Occipital lobe (tissue), 2 donors: ENCODE measurements around the gene LRRC18. TPM values are rescaled to one million over a fixed set of nuclear protein-coding genes. Genes with fewer than 3 reads are reported as not detected.

Source experiments
- DNase-seq: peaks from one replicate; lab custom pipeline; 2025; lab: John Stamatoyannopoulos, UW
- total RNA-seq: library from RNA; depleted of rRNA; stranded (reverse); fragments of >200 nt; gene quantifications from one replicate; pipeline ENCODE4 v1.2.3, GENCODE V29; 2014

LRRC18 gene
- total RNA-seq, 1 donor from 2014 or later = not detected

DNA sequence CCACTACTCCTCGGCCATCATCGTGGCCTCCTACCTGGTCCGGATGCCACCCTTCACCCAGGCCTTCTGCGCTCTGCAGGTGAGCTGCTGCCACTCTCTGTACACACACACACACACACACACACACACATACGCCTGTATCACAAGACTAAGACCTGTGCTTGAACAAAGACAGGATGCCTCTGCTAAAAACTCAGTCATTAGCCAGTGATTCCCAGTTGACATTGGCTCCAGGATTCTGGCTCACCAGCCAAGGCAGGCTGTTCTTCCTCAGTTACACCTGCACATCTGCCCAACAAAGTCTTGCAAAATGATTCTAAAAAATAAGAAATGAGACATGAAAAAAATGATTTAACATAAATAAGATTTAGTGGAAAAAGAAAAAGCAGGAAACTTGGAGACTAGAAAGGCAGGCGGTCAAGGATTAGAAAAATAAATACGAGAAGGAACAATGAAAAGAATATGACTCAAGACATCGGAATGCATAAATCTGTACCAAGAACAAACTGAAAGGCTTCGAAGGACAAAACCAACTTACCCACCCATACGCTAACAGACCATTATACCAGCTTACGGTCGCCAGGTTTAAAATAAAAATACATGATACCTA lies 7.4 kb upstream of the LRRC18 start:
- DNase-seq = no peak

DNA sequence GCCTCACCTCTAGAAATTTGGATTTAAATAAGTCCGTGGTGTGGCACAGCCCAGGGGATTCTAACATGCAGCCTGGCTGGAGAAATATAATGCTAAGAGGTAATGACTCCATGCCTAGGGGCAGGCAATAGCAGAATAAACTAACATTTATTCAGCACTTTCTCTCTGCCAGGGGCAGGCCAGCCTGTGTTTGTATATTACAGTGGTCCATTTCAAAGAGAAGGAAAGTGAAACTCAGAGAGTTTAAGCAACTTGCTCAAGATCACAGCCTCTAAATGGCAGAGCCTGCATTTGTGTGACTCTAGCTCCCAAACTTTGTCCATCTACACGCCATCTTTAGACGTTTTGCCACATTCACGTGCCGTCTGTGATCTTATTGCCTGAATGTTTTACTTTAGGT lies 6.7 kb upstream of the LRRC18 start:
- no peak for DNase-seq

DNA sequence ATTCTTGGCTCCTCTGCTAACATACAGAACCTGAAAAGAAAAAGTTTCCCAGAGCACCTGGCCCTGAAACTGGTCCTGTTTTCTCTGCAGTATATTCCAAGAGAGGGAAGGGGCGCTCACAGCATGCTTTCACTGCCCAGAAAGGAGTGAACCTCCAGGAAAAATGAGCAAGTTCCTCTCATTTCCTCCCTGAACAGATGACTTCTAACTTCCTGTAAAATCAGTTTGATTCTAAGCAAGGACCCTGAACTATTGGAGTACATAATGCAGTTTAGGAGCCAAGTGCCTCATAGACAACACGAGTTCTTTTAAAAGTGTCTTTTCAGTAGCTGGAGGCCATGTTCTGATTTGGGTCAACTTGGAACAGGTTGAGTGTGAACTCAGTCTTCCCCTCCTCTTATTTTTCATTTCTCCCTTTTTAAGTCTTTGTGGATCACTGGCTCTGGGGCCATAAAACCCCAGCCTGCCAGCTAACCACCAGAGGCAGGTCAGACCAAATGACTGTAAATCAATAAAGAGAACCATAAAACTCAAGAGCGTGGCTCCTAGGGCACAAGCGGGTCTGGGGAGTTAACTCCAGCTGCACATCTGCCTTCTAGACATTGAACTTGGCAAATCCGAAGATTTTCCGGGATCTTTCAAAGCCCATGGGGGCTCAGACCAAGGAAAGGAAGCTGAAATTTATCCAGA lies 5.9 kb upstream of the LRRC18 start:
- DNase-seq = no peak

DNA sequence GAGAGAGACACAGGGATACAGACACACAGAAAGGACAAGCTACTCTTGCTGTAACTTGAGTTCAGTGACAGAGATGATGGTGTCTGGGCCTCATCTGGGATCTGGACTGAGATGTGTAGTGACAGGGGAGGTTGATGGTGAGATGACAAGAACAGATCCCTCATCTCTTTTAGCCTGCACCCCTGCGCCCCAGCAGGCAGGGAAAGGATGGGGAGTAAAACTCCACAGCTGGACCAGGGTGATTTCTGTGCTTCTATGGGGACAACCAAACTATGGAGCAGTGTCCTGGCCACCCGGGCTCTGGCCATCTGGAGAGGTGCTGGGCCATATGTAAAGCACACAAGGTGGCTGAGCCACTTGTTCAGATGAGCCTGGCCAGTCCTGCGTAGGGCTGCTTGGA lies 4.5 kb upstream of the LRRC18 start:
- DNase-seq = no peak

DNA sequence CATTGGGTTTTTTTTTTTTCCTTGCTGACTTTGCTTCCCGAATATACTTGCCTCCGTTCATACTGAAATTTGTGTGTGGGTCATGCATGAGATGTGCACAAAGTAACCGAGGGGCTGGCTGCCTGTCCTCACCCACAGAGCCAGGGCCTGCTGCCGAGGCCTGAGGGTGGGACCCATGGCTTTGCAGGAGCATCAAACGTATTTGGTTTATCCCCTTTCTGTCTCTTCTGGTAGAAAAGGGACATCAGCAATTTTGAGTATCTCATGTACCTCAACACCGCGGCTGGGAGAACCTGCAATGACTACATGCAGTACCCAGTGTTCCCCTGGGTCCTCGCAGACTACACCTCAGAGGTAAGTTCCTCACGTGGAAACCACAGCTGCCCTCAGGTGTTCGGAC lies 3.5 kb upstream of the LRRC18 start:
- no peak for DNase-seq

DNA sequence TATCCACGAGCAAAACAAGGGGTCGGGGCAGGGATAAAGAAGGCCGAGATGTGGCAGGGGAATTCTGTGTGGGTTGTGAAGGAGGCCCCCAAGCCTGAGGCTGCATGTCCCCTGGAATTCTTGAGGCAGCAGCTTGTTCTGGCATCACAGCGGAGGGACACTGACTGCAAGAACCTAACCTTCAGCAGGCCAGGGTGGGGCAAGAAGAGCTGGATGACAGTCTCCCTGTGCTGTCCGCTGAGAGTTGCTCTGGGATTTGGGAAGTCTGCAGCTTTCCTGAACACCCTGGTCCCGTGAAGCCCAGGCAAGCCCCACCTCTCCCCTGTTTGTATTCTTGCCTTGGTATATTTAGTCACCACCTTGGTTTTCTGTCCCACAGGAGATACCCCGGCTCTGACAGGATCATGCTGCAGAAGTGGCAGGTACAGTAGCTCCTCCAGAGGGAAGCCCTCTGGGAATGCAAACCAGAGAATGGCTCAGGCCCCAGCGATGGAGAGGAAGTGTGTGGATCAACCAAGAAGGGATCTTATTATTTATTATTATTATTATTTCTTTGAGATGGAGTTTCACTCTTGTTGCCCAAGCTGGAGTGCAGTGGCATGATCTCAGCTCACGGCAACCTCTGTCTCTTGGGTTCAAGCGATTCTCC lies 1.9 kb upstream of the LRRC18 start:
- no peak for DNase-seq

DNA sequence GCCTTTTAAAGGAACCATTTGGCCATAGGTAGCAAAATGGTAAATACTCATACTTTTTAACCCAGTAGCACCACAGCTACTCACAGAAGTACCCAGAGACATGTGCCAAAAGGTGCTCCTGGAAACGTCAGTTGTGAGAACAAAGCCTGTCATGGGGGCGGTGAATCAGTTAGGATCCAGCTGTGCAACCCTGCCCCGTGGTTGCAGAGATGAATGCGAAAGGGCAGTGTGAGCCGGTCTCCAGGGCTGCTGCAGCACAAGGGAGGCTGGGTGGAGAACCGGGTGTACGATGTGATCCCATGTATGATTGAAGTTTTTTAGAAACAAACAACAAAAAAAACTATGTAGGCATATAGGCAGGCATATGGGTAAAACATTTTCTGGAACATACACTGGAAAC lies 1.3 kb upstream of the LRRC18 start:
- DNase-seq = no peak

DNA sequence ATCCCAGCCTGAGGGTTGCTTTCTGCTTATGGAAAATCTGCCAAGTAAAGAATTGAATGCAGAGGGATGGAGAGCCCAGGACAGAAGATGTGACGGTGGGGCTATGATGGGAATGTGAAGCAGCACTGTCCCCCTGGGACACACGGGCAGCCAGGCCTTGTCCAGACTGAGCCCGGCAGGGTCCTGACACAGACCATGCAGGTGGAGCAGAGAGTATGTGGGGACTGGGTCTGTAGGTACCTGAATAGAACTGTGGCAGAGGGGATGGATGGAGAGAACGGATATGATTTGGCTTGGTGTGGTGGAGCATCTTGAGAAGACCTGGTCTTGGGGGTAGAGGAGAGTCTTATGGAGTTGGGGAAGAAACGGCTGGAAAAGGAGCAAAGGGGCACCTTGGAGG lies 732 bp upstream of the LRRC18 start:
- no peak for DNase-seq

DNA sequence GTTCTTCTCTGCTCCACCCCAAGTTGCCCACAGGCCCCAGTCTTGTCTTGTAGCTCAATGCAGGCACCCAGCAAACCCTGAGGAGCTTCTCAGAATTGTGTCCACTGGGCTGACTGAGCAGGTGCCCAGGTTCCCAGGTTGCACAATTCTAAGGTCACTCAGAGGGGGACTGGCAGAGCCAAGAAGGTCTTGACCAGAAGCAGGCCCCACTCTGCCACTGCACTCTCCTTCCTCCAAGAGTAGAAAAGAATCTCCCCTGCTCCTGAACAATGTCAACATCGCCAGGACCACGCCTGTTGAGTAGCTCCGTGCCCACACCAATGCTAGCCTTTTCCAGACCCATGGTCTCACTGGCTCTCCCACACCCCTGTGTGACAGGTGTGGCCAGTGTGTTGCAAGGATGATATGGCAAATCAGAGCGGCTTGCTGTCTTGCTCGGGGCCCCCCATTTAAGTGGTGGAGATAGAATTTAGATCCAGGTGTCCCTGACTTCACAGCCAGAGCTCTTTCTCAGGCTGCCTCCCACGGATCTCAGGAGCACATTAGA lies 577 bp downstream of the LRRC18 start:
- DNase-seq = no peak

DNA sequence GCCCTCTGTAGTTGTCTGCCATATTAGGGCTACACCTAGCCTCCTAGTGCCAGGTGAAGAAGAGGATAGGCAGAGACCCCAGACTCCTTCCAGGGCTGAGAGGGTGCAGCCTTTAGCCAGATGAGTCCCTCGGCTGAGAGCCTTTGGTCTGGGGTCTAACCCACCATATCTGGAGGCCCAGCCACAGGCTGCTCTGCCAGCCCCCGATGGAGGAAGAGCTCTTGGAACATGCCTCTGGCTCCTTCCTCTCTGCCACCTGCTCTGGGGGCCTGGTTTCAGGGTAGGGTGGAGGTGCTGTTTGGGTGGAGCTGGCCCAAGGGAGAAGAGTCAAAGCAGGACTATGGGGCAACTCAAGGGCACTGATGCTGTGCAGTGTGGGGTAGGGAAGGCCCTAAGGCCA lies 1.4 kb downstream of the LRRC18 start:
- no peak for DNase-seq

DNA sequence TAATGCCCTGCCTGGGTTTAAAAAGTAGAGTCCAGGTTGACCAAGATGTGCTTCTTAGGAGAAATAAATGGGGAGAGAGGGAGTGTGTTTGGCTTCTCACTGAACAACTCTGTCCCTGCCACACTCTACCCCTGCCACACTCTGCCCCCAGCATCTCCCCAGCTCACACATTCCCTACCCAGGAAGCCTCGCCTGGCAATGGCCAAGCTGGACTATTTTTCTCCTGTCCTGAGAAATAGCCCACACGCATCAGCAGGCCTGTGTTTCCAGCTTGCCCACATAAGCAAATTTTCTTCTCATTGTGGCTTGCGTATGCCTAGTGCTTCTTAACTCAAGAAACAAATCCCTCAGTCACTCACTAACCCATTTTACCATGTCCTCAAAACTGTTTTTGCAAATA lies 1.8 kb downstream of the LRRC18 start:
- DNase-seq = no peak

DNA sequence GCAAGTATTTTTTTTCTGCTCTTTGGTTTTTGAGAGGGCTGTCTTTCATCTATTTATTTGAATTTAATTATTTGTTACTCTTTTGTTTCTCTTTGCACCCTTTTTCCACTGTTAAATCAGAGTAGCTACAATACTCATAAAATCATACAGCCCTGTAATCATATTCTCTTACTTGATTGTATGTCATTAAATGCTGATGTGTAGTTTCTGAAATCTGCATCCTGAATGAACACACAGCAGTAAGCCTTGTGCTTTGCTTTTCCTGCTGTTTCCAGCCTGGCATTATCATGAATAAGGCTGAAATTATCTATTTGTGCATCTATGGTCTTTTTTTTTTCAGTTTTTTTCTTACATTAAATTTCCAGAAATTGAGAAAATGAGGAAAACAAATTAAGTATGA lies 4.1 kb downstream of the LRRC18 start:
- no peak for DNase-seq

DNA sequence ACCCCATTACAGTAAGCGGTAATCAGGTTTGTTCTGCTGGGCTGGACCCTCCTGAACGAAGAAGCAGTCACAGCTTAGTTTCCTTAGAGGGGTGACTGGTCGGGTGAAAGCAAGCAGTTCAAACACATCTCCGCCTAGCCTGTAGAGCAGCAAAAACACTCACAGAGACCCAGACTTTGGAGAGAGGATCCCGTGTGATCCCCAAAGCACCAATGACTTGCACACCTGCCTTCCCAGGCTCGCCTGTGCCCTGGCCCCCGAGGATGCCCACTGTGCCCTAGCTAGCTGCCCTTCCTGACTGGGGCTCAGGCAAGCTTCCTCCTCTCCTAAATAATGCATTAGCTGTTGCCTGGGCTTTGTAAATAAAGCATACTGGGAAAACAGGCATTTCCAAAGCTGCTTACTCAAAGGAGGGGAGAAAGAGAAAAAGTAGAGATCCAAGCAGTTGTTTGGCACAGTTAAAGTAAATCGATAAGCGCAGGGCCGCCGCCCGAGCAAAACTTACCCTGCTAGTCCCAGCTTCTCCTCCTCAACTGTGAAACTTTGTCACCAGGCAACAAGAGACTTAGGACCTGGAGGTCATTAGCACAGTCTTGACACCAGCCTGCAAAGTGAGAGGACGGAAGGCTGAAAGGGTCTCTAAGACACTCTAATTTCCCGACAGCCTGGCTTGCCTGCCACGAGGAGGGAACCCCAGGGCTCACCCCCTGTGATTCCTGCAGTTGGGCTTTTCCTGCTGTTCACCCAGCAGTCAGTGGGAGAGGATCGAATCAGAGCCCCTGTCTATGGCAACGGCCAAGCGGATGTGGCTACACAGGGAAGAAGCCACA lies 4.8 kb downstream of the LRRC18 start:
- no peak for DNase-seq

DNA sequence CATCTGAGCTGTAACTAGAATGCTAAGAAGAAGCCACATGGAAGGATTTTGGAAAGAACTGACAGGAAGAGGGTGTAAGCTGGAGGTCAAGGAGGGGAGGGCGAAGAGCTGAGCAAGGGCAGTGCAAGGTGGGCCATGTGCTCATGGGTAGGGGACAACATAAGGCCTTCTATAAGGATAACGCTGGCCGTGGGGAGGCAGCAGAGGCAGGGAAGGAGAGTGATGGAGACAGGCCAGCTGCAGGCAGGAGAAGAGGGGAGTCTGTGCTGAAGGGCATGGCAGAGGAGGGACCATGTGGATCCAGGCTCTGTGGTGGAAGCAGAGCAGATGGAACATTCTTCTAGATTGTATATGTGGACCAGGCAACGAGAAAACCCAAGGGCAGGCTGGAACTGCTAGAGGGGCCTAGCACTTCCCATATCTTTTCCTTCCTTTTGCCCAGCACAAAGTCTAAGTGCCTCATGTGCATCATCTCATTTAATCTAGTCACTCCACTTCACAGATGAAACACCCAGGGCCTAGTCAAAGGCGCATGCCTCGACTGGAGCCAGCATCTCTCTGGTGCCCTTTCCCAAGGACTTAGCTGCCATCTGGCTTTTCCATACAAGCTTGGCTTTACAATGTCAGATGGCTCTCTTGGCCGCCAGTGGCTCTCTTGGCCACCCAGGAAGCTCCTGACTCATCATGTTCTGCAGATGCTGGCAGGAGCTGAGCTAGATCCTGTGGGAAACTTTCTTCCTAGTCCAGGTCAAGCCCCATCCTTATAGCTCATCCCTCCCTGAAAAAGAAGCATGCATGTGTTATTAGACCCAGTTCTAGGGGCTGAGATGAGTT lies 6.6 kb downstream of the LRRC18 start:
- no peak for DNase-seq

DNA sequence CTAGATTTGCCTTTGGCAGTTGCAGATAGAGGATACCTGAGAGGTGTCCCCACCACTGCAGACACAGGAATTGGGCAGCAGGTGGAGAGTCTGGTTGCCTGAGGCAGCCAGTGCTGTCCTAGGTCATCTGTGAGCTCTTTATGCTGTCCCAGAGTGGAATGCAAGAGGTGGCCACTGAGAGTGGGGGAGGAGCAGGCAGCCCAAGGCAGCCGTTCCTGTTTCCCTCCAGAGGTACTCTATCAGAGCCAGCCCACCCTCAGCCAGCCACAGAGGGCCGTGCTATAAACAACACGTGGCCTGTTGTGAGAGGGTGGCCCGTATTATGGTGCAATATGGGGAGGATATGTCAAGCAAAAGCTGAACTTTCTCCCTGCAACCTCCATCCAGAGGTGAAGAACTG lies 8.5 kb downstream of the LRRC18 start:
- DNase-seq = no peak

DNA sequence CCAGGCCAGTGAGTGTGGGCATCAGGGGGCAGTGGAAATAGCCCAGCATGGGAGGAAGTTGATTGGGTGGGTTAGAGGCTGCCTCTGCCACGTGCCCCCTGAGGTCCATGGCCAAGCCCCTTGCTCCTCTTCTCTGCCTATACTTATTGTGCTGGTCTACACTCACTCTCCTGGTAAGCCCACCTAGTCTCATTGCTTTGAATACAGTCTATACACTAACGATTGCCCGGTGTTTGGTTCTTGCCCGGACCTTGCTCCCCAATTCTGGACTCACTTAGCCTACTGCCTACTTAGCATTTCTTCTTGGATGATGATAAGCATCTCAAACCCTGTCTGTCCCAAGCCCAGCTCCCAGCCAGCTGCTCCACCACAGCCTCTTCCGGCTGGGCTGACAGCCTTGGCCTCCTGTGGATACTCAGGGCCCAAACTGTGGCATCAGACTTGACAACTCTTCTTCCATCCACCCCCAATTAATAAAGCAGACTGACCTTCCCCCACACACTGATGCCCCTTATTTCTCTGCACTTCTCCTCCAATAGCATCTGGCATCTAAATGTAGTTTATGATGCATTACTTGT lies 10.1 kb downstream of the LRRC18 start:
- no peak for DNase-seq

DNA sequence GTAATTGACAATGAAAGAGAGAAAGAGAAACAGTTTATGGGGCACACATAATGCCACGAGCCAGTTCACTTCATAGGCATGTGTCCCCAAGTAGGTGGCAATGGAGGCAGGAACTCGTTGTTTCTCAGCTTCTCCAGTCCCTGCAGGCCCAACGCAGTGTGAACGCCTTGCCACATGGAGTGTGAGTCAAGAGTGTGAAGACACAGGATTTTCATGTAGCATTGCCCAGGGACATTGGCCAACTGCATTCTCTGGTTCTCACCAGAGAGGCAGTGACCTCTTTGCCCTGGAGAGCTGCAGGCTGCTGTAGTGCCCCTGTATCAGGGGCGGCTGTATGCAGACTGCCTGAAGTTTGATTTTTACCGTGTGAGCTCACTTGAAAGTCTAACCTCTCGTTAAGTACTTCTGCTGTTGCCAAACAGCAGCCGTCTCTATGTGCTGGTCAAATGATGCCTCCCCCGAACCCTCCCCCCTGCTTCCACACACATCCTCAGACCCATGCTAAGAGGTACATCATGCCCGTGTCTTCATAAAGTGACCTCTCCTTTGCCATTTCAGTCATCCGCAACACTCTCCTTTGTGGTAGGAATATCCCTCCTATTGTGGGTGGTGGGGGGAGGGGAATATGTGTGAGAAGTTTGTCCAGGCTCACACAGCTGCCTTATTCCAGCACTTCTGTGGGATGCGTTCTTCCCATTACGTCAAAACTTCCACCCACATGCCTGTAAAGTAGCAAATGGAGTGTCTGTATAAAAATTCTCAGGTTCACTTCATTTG lies 12.7 kb downstream of the LRRC18 start:
- DNase-seq = no peak

DNA sequence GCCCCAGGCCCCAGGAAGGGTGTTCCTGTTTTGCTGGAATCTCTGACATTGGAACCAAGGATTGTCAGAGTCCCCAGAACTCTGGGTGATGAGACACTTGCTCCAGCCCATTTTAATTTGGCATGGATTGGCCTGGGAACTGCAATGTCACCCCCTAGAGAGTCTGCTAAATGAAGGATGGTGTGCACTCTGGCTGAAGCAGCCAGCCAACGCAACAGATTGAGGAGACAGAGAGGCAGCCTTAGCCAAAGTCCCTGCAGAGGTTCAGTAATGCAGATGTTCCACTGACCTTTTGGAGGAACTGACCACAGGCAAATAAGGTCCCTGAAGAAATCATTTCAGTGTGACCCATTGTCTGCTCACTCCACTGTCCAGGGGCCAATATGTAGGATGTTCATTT lies 13.4 kb downstream of the LRRC18 start:
- no peak for DNase-seq

DNA sequence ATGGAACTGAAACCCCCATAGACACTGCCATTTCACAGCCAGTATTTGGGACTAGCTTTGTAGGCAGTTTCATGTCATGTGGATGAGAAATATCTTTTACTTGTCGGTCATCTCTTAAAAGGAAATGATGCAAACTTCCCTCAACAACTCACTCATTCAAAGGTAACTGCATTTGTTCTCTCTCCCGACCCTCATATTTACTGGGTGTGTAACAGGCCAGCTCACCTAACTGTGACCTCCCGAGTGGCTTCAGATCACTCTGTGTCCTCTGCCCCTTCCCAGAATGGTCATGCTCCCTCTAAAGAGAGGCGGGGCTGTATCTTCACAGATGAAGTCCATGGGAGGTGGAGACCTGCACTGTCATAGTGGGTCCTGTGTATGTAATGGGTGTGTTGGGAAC lies 14.7 kb downstream of the LRRC18 start:
- DNase-seq = no peak

DNA sequence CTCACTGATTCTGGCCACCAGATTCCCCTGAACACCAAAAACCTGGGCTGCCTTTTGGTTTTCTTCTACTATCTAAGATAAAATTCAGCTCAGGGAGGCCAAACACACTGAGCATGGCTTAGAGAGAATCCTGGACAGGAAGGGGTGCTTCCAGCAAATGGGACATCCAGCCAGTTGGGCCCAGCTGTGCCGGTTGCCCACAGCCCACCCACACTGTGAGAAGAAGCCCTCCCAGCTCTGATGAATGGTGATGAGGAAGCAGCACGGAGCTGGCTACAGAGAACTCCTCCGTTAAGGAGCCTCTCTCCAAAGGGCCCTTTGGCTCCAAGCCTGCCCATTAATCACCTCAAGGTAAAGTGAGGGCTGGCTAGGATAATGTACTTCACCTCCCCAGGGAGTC lies 15.9 kb downstream of the LRRC18 start:
- no peak for DNase-seq
